ENCODE measurements around the gene DUSP23.

DUSP23 gene

DNA sequence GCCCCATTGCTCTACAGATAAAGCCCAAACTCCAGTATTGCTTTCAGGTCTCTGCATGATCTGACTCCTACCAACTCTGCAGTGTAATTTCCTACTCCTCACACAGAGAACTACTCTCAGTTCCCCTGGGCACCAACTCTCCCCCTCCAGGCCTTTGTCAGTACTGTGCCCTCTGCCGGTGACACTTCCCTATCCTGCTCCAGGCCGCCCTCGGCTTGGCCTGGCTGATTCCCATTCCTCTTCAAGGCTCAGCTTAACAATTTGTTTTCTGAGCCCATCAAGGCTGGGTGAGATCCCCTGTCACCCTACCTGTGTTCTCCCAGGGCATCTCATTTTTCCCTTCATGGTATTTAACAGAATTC, 48.5 kb downstream of the DUSP23 start:
- no peak for DNase-seq

DNA sequence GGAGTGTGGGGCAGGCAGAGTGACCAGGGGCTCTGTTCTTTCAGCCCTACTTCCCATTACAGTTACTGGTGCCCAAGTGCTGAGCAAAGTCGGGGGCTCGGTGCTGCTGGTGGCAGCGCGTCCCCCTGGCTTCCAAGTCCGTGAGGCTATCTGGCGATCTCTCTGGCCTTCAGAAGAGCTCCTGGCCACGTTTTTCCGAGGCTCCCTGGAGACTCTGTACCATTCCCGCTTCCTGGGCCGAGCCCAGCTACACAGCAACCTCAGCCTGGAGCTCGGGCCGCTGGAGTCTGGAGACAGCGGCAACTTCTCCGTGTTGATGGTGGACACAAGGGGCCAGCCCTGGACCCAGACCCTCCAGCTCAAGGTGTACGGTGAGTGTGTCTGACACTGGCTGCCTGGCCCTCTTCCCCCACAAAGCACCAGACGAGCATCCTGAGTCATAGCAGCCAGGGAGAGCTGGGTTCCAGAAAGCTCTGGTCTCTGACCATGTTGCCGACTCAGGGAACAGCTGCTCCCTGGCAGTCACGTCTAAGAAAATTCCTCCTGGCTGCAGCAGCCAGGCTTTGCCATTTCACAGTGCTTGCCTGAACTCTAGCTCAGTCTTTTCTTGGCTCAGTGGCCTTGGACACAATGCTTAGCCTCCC, 49.2 kb downstream of the DUSP23 start:
- DNase-seq: no peak

DNA sequence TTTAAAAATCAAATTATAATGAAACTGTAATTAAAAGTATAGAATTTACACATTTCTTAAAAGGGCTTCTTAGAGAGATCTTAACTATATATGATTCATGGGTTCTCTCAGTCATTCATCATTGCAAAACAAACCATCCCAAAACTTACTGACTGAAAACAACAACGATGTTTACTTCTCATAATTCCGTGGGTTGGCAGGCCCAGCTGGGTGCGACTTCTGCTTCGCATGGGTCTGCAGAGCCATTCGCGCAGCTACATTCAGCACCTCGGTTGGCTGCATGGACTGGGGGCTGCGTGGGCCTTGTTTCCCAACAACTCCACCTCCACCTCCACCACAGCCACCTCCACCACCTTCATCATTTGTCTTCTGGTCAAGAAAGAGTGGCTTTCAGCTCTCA, 50.0 kb downstream of the DUSP23 start:
- DNase-seq: no peak

DNA sequence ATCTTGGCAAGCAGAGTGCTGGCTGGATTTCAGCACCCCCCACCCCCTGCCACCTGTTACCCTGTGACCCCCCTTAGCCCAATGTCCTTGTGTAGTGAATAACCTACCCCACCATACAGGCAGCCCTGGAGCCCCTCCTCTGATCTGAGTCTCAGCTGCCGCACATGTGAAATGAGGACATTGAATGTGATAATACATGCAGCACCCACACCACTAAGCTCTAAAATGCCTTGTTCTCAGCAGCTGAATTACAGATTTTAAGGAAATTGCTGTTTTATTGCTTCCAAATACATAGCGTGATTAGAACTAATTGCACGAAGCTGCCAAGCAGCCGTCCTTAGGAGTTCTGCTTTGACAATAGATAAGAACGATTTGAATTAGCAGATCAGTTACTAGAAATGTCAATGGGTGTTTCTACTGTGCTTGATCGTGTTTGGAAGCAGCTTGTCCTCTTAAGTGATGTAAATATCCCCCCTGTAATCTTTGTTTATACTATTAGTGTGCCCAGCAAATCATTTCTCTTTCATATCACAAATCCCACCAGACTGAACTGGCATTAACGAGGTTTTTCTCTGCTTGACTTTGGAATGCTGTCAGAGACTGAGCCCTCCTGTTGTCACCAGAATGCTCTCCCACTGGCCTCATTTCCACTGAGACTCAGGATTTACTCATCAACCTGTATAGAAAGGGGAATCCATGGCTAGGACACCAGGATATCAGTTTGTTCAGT, 50.8 kb downstream of the DUSP23 start:
- DNase-seq: no peak
